Neural progenitor cell (in vitro differentiated cells): ENCODE results near the gene ARL4C.

ENCODE experiments used
- CTCF ChIP-seq: fragments of 200-600 bp; sonication (generic); IDR thresholded peaks from 2 replicates; pipeline ENCODE4 v1.5.1; 2017; ENCODE audit warnings: antibody characterized with exemption, mild to moderate bottlenecking
- EZH2 ChIP-seq: fragments of 200-600 bp; sonication (generic); IDR thresholded peaks from 2 replicates; pipeline ENCODE4 v1.6.1; 2017; ENCODE audit warnings: antibody characterized with exemption, mild to moderate bottlenecking, moderate library complexity
- EZH2phosphoT487 ChIP-seq: fragments of 200-600 bp; sonication (generic); IDR thresholded peaks from 2 replicates; pipeline ENCODE4 v1.6.1; 2017; ENCODE audit warnings: antibody characterized with exemption

DNA sequence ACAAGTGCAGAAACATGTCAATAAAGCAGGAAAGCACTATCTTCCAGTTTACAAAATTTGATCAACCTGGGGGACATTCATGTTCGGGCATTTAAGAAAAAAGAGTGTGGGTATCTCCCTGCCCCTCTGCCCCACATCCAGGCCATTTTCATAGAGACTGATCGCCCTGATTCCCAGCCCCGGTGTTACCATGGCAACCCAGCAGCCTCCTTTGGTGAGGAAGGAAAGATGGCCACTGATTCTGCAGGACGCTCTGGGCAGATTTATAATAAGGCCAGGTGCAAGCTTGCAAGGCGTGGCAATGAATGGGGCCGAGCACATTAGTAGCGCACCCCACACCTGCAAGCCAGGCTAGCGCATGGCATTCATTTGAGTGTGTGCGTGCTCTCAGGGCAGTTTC, 36.7 kb upstream of the ARL4C start:
- TF ChIP-seq EZH2 (no peak), CTCF (no peak), EZH2phosphoT487 (no peak)
